IMR-90 (cell line): ENCODE measurements around the gene UBP1.

Experiments used
- BHLHE40 ChIP-seq: fragments of 150-350 bp; IDR thresholded peaks from 2 replicates; pipeline ENCODE4 v1.6.1; 2016; ENCODE audit warnings: mild to moderate bottlenecking, low read depth, low read length
- CEBPB ChIP-seq: IDR thresholded peaks from 2 replicates; pipeline ENCODE4 v1.6.1; 2012; ENCODE audit warnings: low read depth, low read length, improper control_type of control experiment
- CTCF ChIP-seq: conservative IDR thresholded peaks from 2 replicates; pipeline ENCODE4 v1.5.1; 2012; ENCODE audit warnings: mild to moderate bottlenecking, low read depth, low read length, improper control_type of control experiment
- MAFK ChIP-seq: IDR thresholded peaks from 2 replicates; pipeline ENCODE4 v1.6.1; 2012; ENCODE audit warnings: low read depth, low read length, improper control_type of control experiment
- NFE2L2 ChIP-seq: fragments of 150-350 bp; IDR thresholded peaks from 2 replicates; pipeline ENCODE4 v1.6.1; 2016; ENCODE audit warnings: low read depth, mild to moderate bottlenecking, low read length
- POLR2A ChIP-seq: IDR thresholded peaks from 2 replicates; pipeline ENCODE4 v1.6.1; 2012; ENCODE audit warnings: mild to moderate bottlenecking, low read depth, low read length
- RCOR1 ChIP-seq: IDR thresholded peaks from 2 replicates; pipeline ENCODE4 v1.6.1; 2012; ENCODE audit warnings: mild to moderate bottlenecking, low read length, improper control_type of control experiment; ENCODE audit not compliant: insufficient replicate concordance
- RFX5 ChIP-seq: IDR thresholded peaks from 2 replicates; pipeline ENCODE4 v1.8.0; 2012; ENCODE audit warnings: low read depth, mild to moderate bottlenecking, low read length, moderate library complexity
- SMC3 ChIP-seq: fragments of 150-350 bp; IDR thresholded peaks from 2 replicates; pipeline ENCODE4 v1.6.1; 2016; ENCODE audit warnings: low read depth, mild to moderate bottlenecking, antibody characterized with exemption, low read length, moderate library complexity

GRCh38 chr3:33402936-33403335 lies 37.3 kb downstream of the UBP1 start:
- TF ChIP-seq CEBPB (no peak), POLR2A (no peak), CTCF (no peak), MAFK (peak; percentile 93), SMC3 (no peak), BHLHE40 (no peak), RCOR1 (no peak), NFE2L2 (no peak), RFX5 (no peak)
